Femur (tissue), 1 donor: ENCODE results near the gene DPEP3.

Experiments used
- DNase-seq: peaks from one replicate; pipeline ENCODE4 v3.0.0-alpha.2; 2017

The DPEP3 gene

GRCh38 chr16:67928561-67929364 is 51.5 kb downstream of the DPEP3 start:
- DNase-seq: peak; percentile 80

- no peak for DNase-seq
Measured at GRCh38 chr16:67928147-67928546, 52.2 kb downstream of the DPEP3 start.

GRCh38 chr16:67927131-67927941 is 53.0 kb downstream of the DPEP3 start:
- DNase-seq: no peak

GRCh38 chr16:67926181-67926750 is 54.0 kb downstream of the DPEP3 start:
- peak; percentile 24 for DNase-seq
